ENCODE results near the gene ZNF121.

GRCh38 chr19:9552536-9553274 lies 31.6 kb downstream of the ZNF121 start:
- no peak for TF ChIP-seq SUZ12 (IDR thresholded peaks at IDR 0.05)
- TF ChIP-seq PKNOX1 (IDR thresholded peaks at IDR 0.05), result no peak
- no peak for TF ChIP-seq FOXM1 (IDR thresholded peaks at IDR 0.05; ENCODE audit: borderline replicate concordance)
- TF ChIP-seq NFRKB (IDR thresholded peaks at IDR 0.05), result no peak
